ENCODE data around the gene KLHDC7B.

GRCh38 chr22:50553310-50553709, 7.6 kb downstream of the KLHDC7B start:
- TF ChIP-seq CTCF (conservative IDR thresholded peaks at IDR 0.05; ENCODE audit: low read depth, low read length) (no peak), EZH2 (IDR thresholded peaks at IDR 0.05; ENCODE audit: low read length, unreplicated experiment) (no peak)
